K562 (cell line): Measurements from ENCODE around the gene SH3D21. TPM values are rescaled to one million over a fixed set of nuclear protein-coding genes. Genes with fewer than 3 reads are reported as not detected.

Experiments used
- ATAC-seq: fragments of 200-7000 bp; cut with Tn5 transposase; 3 replicates; pipeline ENCODE4 v1.9.1; 2020; ENCODE audit warnings: moderate library complexity
- BruUV-seq: library from RNA; stranded (reverse); fragments of 400-500 nt; replicated peaks from 2 replicates; lab custom pipeline; 2021; lab: Mats Ljungman, UMichigan
- CTCF ChIA-PET: fragments of 300-600 bp; formaldehyde crosslinking; extraction: SDS; loops from one replicate; lab custom pipeline; 2021; ENCODE audit warnings: low intra/inter-chr PET ratio; lab: Yijun Ruan, JAX
- POLR2A ChIA-PET: fragments of 300-600, 350-650 bp; sonication (Branson Sonifier 250); formaldehyde crosslinking; extraction: SDS; loops from one replicate; lab custom pipeline; 2021; ENCODE audit warnings: antibody characterized with exemption, inconsistent platforms; lab: Yijun Ruan, JAX
- DNase-seq, 4 experiments: peaks; one replicate each; pipeline versions ENCODE4 v3.0.0 to v3.0.0-alpha.2; 2011 to 2018; ENCODE audit warnings: low spot score in 3 of 4, mixed read lengths in 3 of 4; ENCODE audit errors: extremely low read depth in 1 of 4
- FAIRE-seq: peaks from 2 replicates; lab custom pipeline; 2011; peaks lifted over from hg19 to GRCh38; lab: Jason Lieb, UNC
- H2AFZ ChIP-seq: 2 replicates; pipeline ENCODE4 v1.6.0; 2011; ENCODE audit warnings: low read depth, low read length, control low read depth, inconsistent platforms
- H3K27ac ChIP-seq: fragments of 200-600 bp; 3 replicates; pipeline ENCODE4 v1.8.0; 2011; ENCODE audit warnings: low read depth, mild to moderate bottlenecking, control low read depth, inconsistent platforms, low read length, moderate library complexity, mixed read lengths; ENCODE audit errors: extremely low read depth
- H3K27me3 ChIP-seq, 2 experiments: fragments of 300-600 bp in 1 of 2; 2 replicates in 1 of 2; 3 replicates in 1 of 2; pipeline versions ENCODE4 v1.6.0 to v1.8.0; 2011; ENCODE audit warnings: inconsistent platforms in 2 of 2, low read length in 2 of 2, mild to moderate bottlenecking in 1 of 2, mixed read lengths in 1 of 2, moderate library complexity in 1 of 2; ENCODE audit not compliant: control insufficient read depth in 2 of 2, insufficient read depth in 2 of 2
- H3K36me3 ChIP-seq: fragments of 300-600 bp; 3 replicates; pipeline ENCODE4 v1.8.0; 2011; ENCODE audit warnings: mild to moderate bottlenecking, low read length, inconsistent platforms; ENCODE audit not compliant: control insufficient read depth, insufficient read depth
- H3K4me1 ChIP-seq, 2 experiments: fragments of 200-600 bp in 1 of 2; replicated peaks in 1 of 2; 2 replicates in 1 of 2; 3 replicates in 1 of 2; pipeline versions ENCODE4 v1.5.1 to v1.8.0; 2011; ENCODE audit warnings: inconsistent platforms in 2 of 2, low read length in 2 of 2, mild to moderate bottlenecking in 1 of 2, mixed read lengths in 1 of 2, moderate library complexity in 1 of 2; ENCODE audit not compliant: control insufficient read depth in 2 of 2, insufficient read depth in 2 of 2
- H3K4me2 ChIP-seq: 2 replicates; pipeline ENCODE4 v1.6.1; 2011; ENCODE audit warnings: low read length, control low read depth, inconsistent platforms, mixed read lengths; ENCODE audit not compliant: insufficient read depth
- H3K4me3 ChIP-seq: fragments of 200-600 bp; sonication (generic), shearing (Covaris generic); 2 replicates; pipeline ENCODE4 v1.5.1; 2016; ENCODE audit warnings: control low read depth, inconsistent platforms
- H3K79me2 ChIP-seq: fragments of 200-600 bp; 3 replicates; pipeline ENCODE4 v1.8.0; 2011; ENCODE audit warnings: low read length, inconsistent platforms; ENCODE audit not compliant: control insufficient read depth, insufficient read depth
- H3K9ac ChIP-seq, 2 experiments: 2 replicates each; pipeline versions ENCODE4 v1.6.0 to v1.6.1; 2011; ENCODE audit warnings: low read depth in 2 of 2, low read length in 2 of 2, control low read depth in 1 of 2, inconsistent platforms in 1 of 2, mild to moderate bottlenecking in 1 of 2, mixed read lengths in 1 of 2; ENCODE audit not compliant: insufficient read depth in 1 of 2
- H3K9me1 ChIP-seq: one replicate; pipeline ENCODE4 v1.6.0; 2011; ENCODE audit warnings: inconsistent platforms, mild to moderate bottlenecking, low read length, moderate library complexity; ENCODE audit not compliant: control insufficient read depth, insufficient read depth
- H3K9me3 ChIP-seq: replicated peaks from 2 replicates; pipeline ENCODE4 v1.5.1; 2011; ENCODE audit warnings: low read depth, low read length, inconsistent platforms; ENCODE audit not compliant: control insufficient read depth, insufficient read depth
- H4K20me1 ChIP-seq: replicated peaks from 2 replicates; pipeline ENCODE4 v1.6.1; 2011; ENCODE audit warnings: low read length, inconsistent platforms, mixed read lengths; ENCODE audit not compliant: control insufficient read depth, insufficient read depth
- ARNT ChIP-seq, 2 experiments: fragments of 450-650 bp; IDR thresholded peaks; 2 replicates each; pipeline ENCODE4 v1.6.1; 2016; ENCODE audit warnings: mild to moderate bottlenecking in 1 of 2
- E2F6 ChIP-seq, 2 experiments: IDR thresholded peaks; 2 replicates each; pipeline ENCODE4 v1.6.1; 2011; ENCODE audit warnings: borderline replicate concordance in 1 of 2, control low read depth in 1 of 2, low read depth in 1 of 2, low read length in 1 of 2, mild to moderate bottlenecking in 1 of 2, mixed read lengths in 1 of 2, moderate library complexity in 1 of 2; ENCODE audit not compliant: insufficient read depth in 1 of 2, insufficient read length in 1 of 2, poor library complexity in 1 of 2, severe bottlenecking in 1 of 2; ENCODE audit errors: extremely low read depth in 1 of 2
- KAT7 ChIP-seq: sonication (generic); formaldehyde crosslinking; IDR thresholded peaks from 2 replicates; pipeline ENCODE4 v1.8.0; 2022; ENCODE audit warnings: missing genetic modification reagents, mild to moderate bottlenecking, borderline replicate concordance
- KLF1 ChIP-seq: fragments of 450-650 bp; IDR thresholded peaks from 2 replicates; pipeline ENCODE4 v1.6.1; 2016; ENCODE audit warnings: missing genetic modification characterization, missing compliant biosample characterization
- KLF13 ChIP-seq: fragments of 450-650 bp; IDR thresholded peaks from 2 replicates; pipeline ENCODE4 v1.6.1; 2016; ENCODE audit warnings: missing genetic modification characterization, low read depth, mild to moderate bottlenecking, missing compliant biosample characterization, moderate library complexity, borderline replicate concordance
- OTX1 ChIP-seq: fragments of 450-650 bp; formaldehyde crosslinking; IDR thresholded peaks from 2 replicates; pipeline ENCODE4 v1.4.0; 2022; ENCODE audit warnings: mild to moderate bottlenecking
- SMARCC2 ChIP-seq: fragments of 450-650 bp; IDR thresholded peaks from 2 replicates; pipeline ENCODE4 v1.6.1; 2017; ENCODE audit warnings: antibody characterized with exemption, moderate library complexity, mild to moderate bottlenecking, low read depth
- XRCC3 ChIP-seq: fragments of 450-650 bp; IDR thresholded peaks from 2 replicates; pipeline ENCODE4 v1.6.1; 2017; ENCODE audit warnings: mild to moderate bottlenecking, moderate library complexity
- YY1 ChIP-seq, 3 experiments: IDR thresholded peaks; 2 replicates each; pipeline ENCODE4 v1.6.1; 2011; ENCODE audit warnings: low read length in 2 of 3, mild to moderate bottlenecking in 2 of 3, moderate library complexity in 2 of 3, borderline replicate concordance in 1 of 3, control low read depth in 1 of 3, low read depth in 1 of 3; ENCODE audit not compliant: insufficient read depth in 3 of 3, insufficient replicate concordance in 2 of 3, control insufficient read depth in 1 of 3, insufficient read length in 1 of 3; ENCODE audit errors: extremely low read depth in 1 of 3
- ZC3H4 ChIP-seq: sonication (generic); formaldehyde crosslinking; IDR thresholded peaks from 2 replicates; pipeline ENCODE4 v1.9.0; 2021; ENCODE audit warnings: missing genetic modification reagents, borderline replicate concordance
- WGBS: fragments of 100-300 bp; shearing (Covaris generic); methylation state at CpG from one replicate; pipeline ENCODE4 v1.1.6; 2016; ENCODE audit warnings: low coverage, mixed read lengths; ENCODE audit not compliant: insufficient coverage; ENCODE audit errors: missing lambda C conversion rate; 5-methylcytosine and 5-hydroxymethylcytosine counted together
- in situ Hi-C: fragments of 300-500 bp; cut with MboI; formaldehyde crosslinking; loops from 4 replicates; pipeline ENCODE4 v1.15.0; 2018; ENCODE audit warnings: inconsistent platforms, mixed read lengths
- intact Hi-C: fragments of 100-400 bp; cut with micrococcal nuclease; formaldehyde crosslinking; loops from 2 replicates; pipeline ENCODE4 v1.14.2; 2022
- polyA plus RNA-seq, 8 experiments: library from polyadenylated mRNA; depleted of rRNA in 4 of 8; stranded (reverse) in 5 of 8; unstranded in 3 of 8; fragments of >200 nt; fragmentation: Nextera tagmentation in 2 of 8; fragmentation: Illumina TruSeq in 1 of 8; extraction: Ambion mirVana in 2 of 8; extraction: Trizol in 1 of 8; gene quantifications; 2 replicates each; pipeline versions ENCODE4 v1.2.1 to v1.2.3, GENCODE V29; 2011 to 2014; ENCODE audit warnings: inconsistent platforms in 1 of 8, missing spikeins in 1 of 8
- total RNA-seq, 7 experiments: library from RNA; depleted of rRNA in 6 of 7; stranded (reverse); fragments of >200 nt in 6 of 7; fragmentation: Illumina TruSeq in 2 of 7; extraction: Trizol in 2 of 7; gene quantifications; 2 replicates each; pipeline versions ENCODE4 v1.2.1 to v1.2.3, GENCODE V29; 2011 to 2021; ENCODE audit warnings: low replicate concordance in 1 of 7
- TF ChIP-seq, protein P1 (sequence below): sonication (generic); formaldehyde crosslinking; IDR thresholded peaks from 2 replicates; pipeline ENCODE4 v1.8.1; 2023; ENCODE audit warnings: mild to moderate bottlenecking, missing genetic modification reagents
- TF ChIP-seq, protein P2 (sequence below): sonication (generic); formaldehyde crosslinking; IDR thresholded peaks from 2 replicates; pipeline ENCODE4 v1.8.1; 2022; ENCODE audit warnings: missing genetic modification reagents

SH3D21 gene
- total and polyA plus RNA-seq, 9 of the 15 experiments (the other 6 are each of a cell fraction or from before 2014, with no cell fraction given), result 0.01 to 4.7 (median 1.8) TPM

- Histone ChIP-seq H3K9ac (peak overlapping the region in 1 of 2 experiments; percentile 62; a peak in 2 of 4 replicates), H2AFZ (no peak overlapping the region), H3K4me2 (no peak overlapping the region), H3K9me3 (no peaks in the 10 kb centered on the region), H3K79me2 (no peaks in the 10 kb centered on the region)
- WGBS, result 85% methylated on average over 15 of the region's 15 CpGs
- BruUV-seq, result no TSS peak
- in situ Hi-C loops, result no loop called here
- intact Hi-C loops, result no loop called here
- CTCF ChIA-PET, result no interaction called here
- TF ChIP-seq, protein P1, sequence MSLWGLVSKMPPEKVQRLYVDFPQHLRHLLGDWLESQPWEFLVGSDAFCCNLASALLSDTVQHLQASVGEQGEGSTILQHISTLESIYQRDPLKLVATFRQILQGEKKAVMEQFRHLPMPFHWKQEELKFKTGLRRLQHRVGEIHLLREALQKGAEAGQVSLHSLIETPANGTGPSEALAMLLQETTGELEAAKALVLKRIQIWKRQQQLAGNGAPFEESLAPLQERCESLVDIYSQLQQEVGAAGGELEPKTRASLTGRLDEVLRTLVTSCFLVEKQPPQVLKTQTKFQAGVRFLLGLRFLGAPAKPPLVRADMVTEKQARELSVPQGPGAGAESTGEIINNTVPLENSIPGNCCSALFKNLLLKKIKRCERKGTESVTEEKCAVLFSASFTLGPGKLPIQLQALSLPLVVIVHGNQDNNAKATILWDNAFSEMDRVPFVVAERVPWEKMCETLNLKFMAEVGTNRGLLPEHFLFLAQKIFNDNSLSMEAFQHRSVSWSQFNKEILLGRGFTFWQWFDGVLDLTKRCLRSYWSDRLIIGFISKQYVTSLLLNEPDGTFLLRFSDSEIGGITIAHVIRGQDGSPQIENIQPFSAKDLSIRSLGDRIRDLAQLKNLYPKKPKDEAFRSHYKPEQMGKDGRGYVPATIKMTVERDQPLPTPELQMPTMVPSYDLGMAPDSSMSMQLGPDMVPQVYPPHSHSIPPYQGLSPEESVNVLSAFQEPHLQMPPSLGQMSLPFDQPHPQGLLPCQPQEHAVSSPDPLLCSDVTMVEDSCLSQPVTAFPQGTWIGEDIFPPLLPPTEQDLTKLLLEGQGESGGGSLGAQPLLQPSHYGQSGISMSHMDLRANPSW, result no peak
- TF ChIP-seq YY1 (IDR thresholded peaks at IDR 0.05; ENCODE audit: borderline replicate concordance in 1 of 3, control insufficient read depth in 1 of 3, extremely low read depth in 1 of 3, insufficient read depth in 3 of 3, insufficient read length in 1 of 3, insufficient replicate concordance in 2 of 3, low read depth in 1 of 3, low read length in 2 of 3), result no peak
- no peak for TF ChIP-seq SMARCC2
- no peak for TF ChIP-seq OTX1 (CRISPR knock-in tag)
- no peak for TF ChIP-seq KLF1
- no peak for TF ChIP-seq XRCC3
- TF ChIP-seq ZC3H4 (CRISPR knock-in tag), result no peak
- no peak for TF ChIP-seq E2F6 (IDR thresholded peaks at IDR 0.05; ENCODE audit: borderline replicate concordance in 1 of 2, extremely low read depth in 1 of 2, insufficient read depth in 1 of 2, insufficient read length in 1 of 2, low read depth in 1 of 2, low read length in 1 of 2, poor library complexity in 1 of 2, severe bottlenecking in 1 of 2)
- no peak for TF ChIP-seq KLF13 (tag)
- TF ChIP-seq ARNT (IDR thresholded peaks at IDR 0.05), result no peak
- TF ChIP-seq KAT7, result no peak
- TF ChIP-seq, protein P2, sequence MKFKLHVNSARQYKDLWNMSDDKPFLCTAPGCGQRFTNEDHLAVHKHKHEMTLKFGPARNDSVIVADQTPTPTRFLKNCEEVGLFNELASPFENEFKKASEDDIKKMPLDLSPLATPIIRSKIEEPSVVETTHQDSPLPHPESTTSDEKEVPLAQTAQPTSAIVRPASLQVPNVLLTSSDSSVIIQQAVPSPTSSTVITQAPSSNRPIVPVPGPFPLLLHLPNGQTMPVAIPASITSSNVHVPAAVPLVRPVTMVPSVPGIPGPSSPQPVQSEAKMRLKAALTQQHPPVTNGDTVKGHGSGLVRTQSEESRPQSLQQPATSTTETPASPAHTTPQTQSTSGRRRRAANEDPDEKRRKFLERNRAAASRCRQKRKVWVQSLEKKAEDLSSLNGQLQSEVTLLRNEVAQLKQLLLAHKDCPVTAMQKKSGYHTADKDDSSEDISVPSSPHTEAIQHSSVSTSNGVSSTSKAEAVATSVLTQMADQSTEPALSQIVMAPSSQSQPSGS (CRISPR knock-in tag), result no peak
- TF ChIP-seq, all 486 proteins: peak for 0
- POLR2A ChIA-PET, result interaction anchor here (0.6 to 1.6 kb wide), 8 partner anchors 10 to 1596 kb away, joined by 3 to 10 read pairs (median 3); partner anchors contain the start of gene SH3D21
- DNase-seq (no peak), FAIRE-seq (no peak), ATAC-seq (no peak)
- H3K9me1 ChIP-seq, result no peaks in the 10 kb centered on the region
- H3K36me3 ChIP-seq, result peaks cover 89% of the 10 kb centered on the region
- no peaks in the 10 kb centered on the region for H3K27me3 ChIP-seq
- no peak overlapping the region for H3K27ac ChIP-seq
- H3K4me3 ChIP-seq, result no peak overlapping the region
- H3K4me1 ChIP-seq, result peaks cover 0 to 12% of the 10 kb centered on the region in 2 experiments; a peak in 3 of 5 replicates
- H4K20me1 ChIP-seq, result peaks cover 3% of the 10 kb centered on the region; the same call in 1 of the 2 replicates
Measured at GRCh38 chr1:36352910-36353878, 47.0 kb downstream of the SH3D21 start.
